ENCODE results near the gene ADAP1. TPM values are rescaled to one million over a fixed set of nuclear protein-coding genes. Genes with fewer than 3 reads are reported as not detected.

The ADAP1 gene
- total RNA-seq, 2 donors from 2014 or later, result 19.7 to 19.8 TPM

GRCh38 chr7:906776-907157 is 47.7 kb downstream of the ADAP1 start:
- DNase-seq (no peak), ATAC-seq (no peak)
- Histone ChIP-seq H3K27ac (no peak overlapping the region), H3K4me3 (no peak overlapping the region), H3K4me1 (no peaks in the 10 kb centered on the region), H3K27me3 (no peaks in the 10 kb centered on the region), H3K9me3 (no peaks in the 10 kb centered on the region), H3K36me3 (replicated peaks in 1 of 2; ENCODE audit: insufficient read depth in 1 of 2, low read depth in 2 of 2) (no peaks in the 10 kb centered on the region)
- TF ChIP-seq POLR2A (IDR thresholded peaks at IDR 0.05) (no peak), CTCF (IDR thresholded peaks at IDR 0.05) (no peak)
- 73 to 77% methylated on average over 6 of the region's 10 CpGs for WGBS, 2 donors
- intact Hi-C loops (cut with DNase I), result loop anchor here (10.0 kb wide), 1 partner anchor 168 kb away; no protein-coding TSS in a partner anchor

GRCh38 chr7:904847-905246 is 49.6 kb downstream of the ADAP1 start:
- Histone ChIP-seq H3K4me1 (peaks cover 9% of the 10 kb centered on the region), H3K9me3 (no peaks in the 10 kb centered on the region), H3K4me3 (no peak overlapping the region), H3K36me3 (replicated peaks in 1 of 2; ENCODE audit: insufficient read depth in 1 of 2, low read depth in 2 of 2) (no peaks in the 10 kb centered on the region), H3K27ac (no peak overlapping the region), H3K27me3 (no peaks in the 10 kb centered on the region)
- intact Hi-C loops (cut with DNase I), result loop anchor here (5.0 to 10.0 kb wide), 2 partner anchors 62 to 170 kb away; no protein-coding TSS in a partner anchor
- no peak for DNase-seq
- 66 to 82% methylated on average over 11 to 15 of the region's 20 CpGs for WGBS, 2 donors
- no peak for ATAC-seq
- TF ChIP-seq CTCF (IDR thresholded peaks at IDR 0.05) (no peak), POLR2A (IDR thresholded peaks at IDR 0.05) (no peak)

GRCh38 chr7:903921-904755 is 50.3 kb downstream of the ADAP1 start:
- 90 to 94% methylated on average over 18 to 32 of the region's 37 CpGs for WGBS, 2 donors
- no peaks in the 10 kb centered on the region for H3K36me3 ChIP-seq (replicated peaks in 1 of 2; ENCODE audit: insufficient read depth in 1 of 2, low read depth in 2 of 2)
- ATAC-seq (no peak), DNase-seq (no peak)
- no peaks in the 10 kb centered on the region for H3K9me3 ChIP-seq
- TF ChIP-seq CTCF (IDR thresholded peaks at IDR 0.05) (no peak), POLR2A (IDR thresholded peaks at IDR 0.05) (no peak)
- H3K27me3 ChIP-seq, result no peaks in the 10 kb centered on the region
- peaks cover 9% of the 10 kb centered on the region for H3K4me1 ChIP-seq
- H3K4me3 ChIP-seq, result no peak overlapping the region
- intact Hi-C loops (cut with DNase I), result loop anchor here (5.0 to 10.0 kb wide), 2 partner anchors 63 to 171 kb away; no protein-coding TSS in a partner anchor
- H3K27ac ChIP-seq, result no peak overlapping the region

DNA sequence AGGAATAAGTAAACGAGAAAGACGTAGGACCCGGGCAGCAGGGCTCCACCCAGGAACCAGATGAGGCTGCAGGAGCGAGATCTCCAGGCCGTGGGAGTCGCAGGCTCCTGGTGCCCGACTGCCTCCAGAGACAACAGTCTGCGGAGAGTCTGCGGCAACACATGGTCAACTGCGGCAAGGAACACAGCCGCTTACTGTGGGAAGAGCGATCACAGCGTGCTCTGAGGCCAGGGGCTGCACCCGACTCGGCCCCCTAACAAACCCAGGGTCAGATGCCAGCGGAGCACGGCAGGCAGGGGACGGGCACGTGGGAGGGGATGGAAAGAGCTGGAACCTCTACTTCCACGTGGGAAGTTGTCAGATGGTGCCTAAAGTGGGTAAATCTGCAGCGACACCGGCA is 51.5 kb downstream of the ADAP1 start:
- H3K27ac ChIP-seq, result no peak overlapping the region
- no peaks in the 10 kb centered on the region for H3K27me3 ChIP-seq
- DNase-seq (no peak), ATAC-seq (no peak)
- WGBS, 2 donors, result 77 to 90% methylated on average over 12 to 16 of the region's 22 CpGs
- no peaks in the 10 kb centered on the region for H3K9me3 ChIP-seq
- peaks cover 0 to 3% of the 10 kb centered on the region in 2 donors for H3K36me3 ChIP-seq (replicated peaks in 1 of 2; ENCODE audit: insufficient read depth in 1 of 2, low read depth in 2 of 2)
- intact Hi-C loops (cut with DNase I), result loop anchor here (5.0 to 10.0 kb wide), 2 partner anchors 64 to 172 kb away; no protein-coding TSS in a partner anchor
- TF ChIP-seq CTCF (IDR thresholded peaks at IDR 0.05) (no peak), POLR2A (IDR thresholded peaks at IDR 0.05) (no peak)
- H3K4me3 ChIP-seq, result no peak overlapping the region
- H3K4me1 ChIP-seq, result peaks cover 9% of the 10 kb centered on the region
